ENCODE data around the gene SLC35D1. TPM values are rescaled to one million over a fixed set of nuclear protein-coding genes. Genes with fewer than 3 reads are reported as not detected.

SLC35D1 gene
- total RNA-seq, 1 experiment from 2014 or later, result 3.8 TPM

GRCh38 chr1:67051196-67051595 lies 2.8 kb downstream of the SLC35D1 start:
- Mint-ChIP-seq H3K4me1 (peaks cover 15 to 17% of the 10 kb centered on the region in 2 experiments), H3K27ac (no peak overlapping the region), H3K27me3 (ENCODE audit: low read depth) (no peaks in the 10 kb centered on the region; the same call in 1 of the 2 replicates), H3K36me3 (ENCODE audit: insufficient read depth in 1 of 3, low read depth in 3 of 3) (peaks cover 0 to 7% (median 0%) of the 10 kb centered on the region in 3 experiments; a peak in 4 of 7 replicates), H3K9me3 (no peaks in the 10 kb centered on the region), H3K4me3 (no peak overlapping the region)
- no peak overlapping the region for H3K4ac ChIP-seq (ENCODE audit: low read depth, low read length)
- H3K4me1 ChIP-seq (ENCODE audit: insufficient read depth, low read length), result peaks cover 2% of the 10 kb centered on the region; the same call in 1 of the 2 replicates
- H3T11ph ChIP-seq (ENCODE audit: low read length), result no peak overlapping the region
- H3K56ac ChIP-seq (ENCODE audit: insufficient read length, low read depth, low read length), result no peak overlapping the region
- no peak overlapping the region for H2BK20ac ChIP-seq (ENCODE audit: low read depth, low read length, poor library complexity, severe bottlenecking)
- no peak overlapping the region for H3K14ac ChIP-seq (ENCODE audit: insufficient read depth, low read length)
- H3K27ac ChIP-seq (ENCODE audit: insufficient read length, low read depth, low read length), result no peak overlapping the region
- no peak overlapping the region for H2BK15ac ChIP-seq (ENCODE audit: low read depth, low read length)
- no peak overlapping the region for H4K91ac ChIP-seq (ENCODE audit: insufficient read length, low read depth, low read length)
- no CpG with 5 or more reads among the region's 4 CpGs for WGBS (ENCODE audit: extremely low coverage, insufficient read length, low lambda C conversion rate)
- H3K9me3 ChIP-seq (ENCODE audit: control insufficient read depth, low read depth, low read length), result no peaks in the 10 kb centered on the region
- H2AFZ ChIP-seq (ENCODE audit: low read length), result no peak overlapping the region
- no peak overlapping the region for H3K23ac ChIP-seq (ENCODE audit: insufficient read length, low read depth, low read length)
- no peak overlapping the region for H2BK5ac ChIP-seq (ENCODE audit: insufficient read length, low read length)
- H4K8ac ChIP-seq (replicated peaks; ENCODE audit: insufficient read length, low read depth, low read length), result no peak overlapping the region
- H3K23me2 ChIP-seq (ENCODE audit: insufficient read length, low read depth, low read length, poor library complexity, severe bottlenecking), result no peaks in the 10 kb centered on the region
- H4K20me1 ChIP-seq (ENCODE audit: control insufficient read depth, insufficient read depth, insufficient read length), result no peaks in the 10 kb centered on the region
- no peak overlapping the region for H3K9ac ChIP-seq (ENCODE audit: extremely low read depth, insufficient read length, low read length)
- H3K27me3 ChIP-seq (ENCODE audit: insufficient read depth, low read length), result no peaks in the 10 kb centered on the region
- H2BK12ac ChIP-seq (ENCODE audit: insufficient read length, low read depth, low read length), result no peak overlapping the region
- TF ChIP-seq, protein P1, sequence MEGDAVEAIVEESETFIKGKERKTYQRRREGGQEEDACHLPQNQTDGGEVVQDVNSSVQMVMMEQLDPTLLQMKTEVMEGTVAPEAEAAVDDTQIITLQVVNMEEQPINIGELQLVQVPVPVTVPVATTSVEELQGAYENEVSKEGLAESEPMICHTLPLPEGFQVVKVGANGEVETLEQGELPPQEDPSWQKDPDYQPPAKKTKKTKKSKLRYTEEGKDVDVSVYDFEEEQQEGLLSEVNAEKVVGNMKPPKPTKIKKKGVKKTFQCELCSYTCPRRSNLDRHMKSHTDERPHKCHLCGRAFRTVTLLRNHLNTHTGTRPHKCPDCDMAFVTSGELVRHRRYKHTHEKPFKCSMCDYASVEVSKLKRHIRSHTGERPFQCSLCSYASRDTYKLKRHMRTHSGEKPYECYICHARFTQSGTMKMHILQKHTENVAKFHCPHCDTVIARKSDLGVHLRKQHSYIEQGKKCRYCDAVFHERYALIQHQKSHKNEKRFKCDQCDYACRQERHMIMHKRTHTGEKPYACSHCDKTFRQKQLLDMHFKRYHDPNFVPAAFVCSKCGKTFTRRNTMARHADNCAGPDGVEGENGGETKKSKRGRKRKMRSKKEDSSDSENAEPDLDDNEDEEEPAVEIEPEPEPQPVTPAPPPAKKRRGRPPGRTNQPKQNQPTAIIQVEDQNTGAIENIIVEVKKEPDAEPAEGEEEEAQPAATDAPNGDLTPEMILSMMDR (conservative IDR thresholded peaks at IDR 0.05), result no peak
- no peak overlapping the region for H2AK5ac ChIP-seq (ENCODE audit: insufficient read length, low read length)
- no peak overlapping the region for H3K4me2 ChIP-seq (ENCODE audit: insufficient read depth, insufficient read length, low read length)
- H3K18ac ChIP-seq (ENCODE audit: insufficient read length, low read depth, low read length), result no peak overlapping the region
- no peaks in the 10 kb centered on the region for H3K79me1 ChIP-seq (ENCODE audit: insufficient read depth, low read depth, low read length, poor library complexity, severe bottlenecking)
- no peak overlapping the region for H4K5ac ChIP-seq (ENCODE audit: insufficient read length, low read depth, low read length)
- no peak for DNase-seq
- H3K79me2 ChIP-seq (ENCODE audit: insufficient read depth, low read length), result no peaks in the 10 kb centered on the region
- no peak overlapping the region for H2BK120ac ChIP-seq (ENCODE audit: low read depth, low read length, poor library complexity, severe bottlenecking)
